Calu3 (cell line): Measurements from ENCODE around the gene SF3A2. TPM values are rescaled to one million over a fixed set of nuclear protein-coding genes. Genes with fewer than 3 reads are reported as not detected.
A peak's percentile ranks its signal among the peaks of the same experiment; 100 is the strongest.

ENCODE experiments used
- BruUV-seq: library from RNA; stranded (reverse); fragments of 400-500 nt; replicated peaks from 2 replicates; lab custom pipeline; 2021; lab: Mats Ljungman, UMichigan
- CTCF ChIA-PET: fragments of 300-600 bp; sonication (Branson Sonifier 250); formaldehyde crosslinking; loops from one replicate; lab custom pipeline; 2022; ENCODE audit warnings: antibody characterized with exemption; lab: Charles Lee
- DNase-seq: peaks from one replicate; pipeline ENCODE4 v3.0.0; 2022
- H3K27ac Mint-ChIP-seq: one replicate; pipeline ENCODE4 v1.8.0; 2022; ENCODE audit warnings: mixed read lengths; ENCODE audit not compliant: unreplicated experiment
- H3K27me3 Mint-ChIP-seq: one replicate; pipeline ENCODE4 v1.8.0; 2022; ENCODE audit warnings: mixed read lengths; ENCODE audit not compliant: unreplicated experiment
- H3K36me3 Mint-ChIP-seq: one replicate; pipeline ENCODE4 v1.8.0; 2022; ENCODE audit warnings: mild to moderate bottlenecking, moderate library complexity, mixed read lengths; ENCODE audit not compliant: insufficient read depth, unreplicated experiment
- H3K4me1 Mint-ChIP-seq: one replicate; pipeline ENCODE4 v1.8.0; 2022; ENCODE audit warnings: mild to moderate bottlenecking, low read depth, mixed read lengths; ENCODE audit not compliant: unreplicated experiment
- H3K4me3 Mint-ChIP-seq: one replicate; pipeline ENCODE4 v1.8.0; 2022; ENCODE audit warnings: mild to moderate bottlenecking, low read depth, moderate library complexity, mixed read lengths; ENCODE audit not compliant: unreplicated experiment
- H3K9me3 Mint-ChIP-seq: one replicate; pipeline ENCODE4 v1.8.0; 2022; ENCODE audit warnings: low read depth, mixed read lengths; ENCODE audit not compliant: unreplicated experiment
- CTCF ChIP-seq: fragments of 200-600 bp; IDR thresholded peaks from one replicate; pipeline ENCODE4 v1.8.0; 2022; ENCODE audit warnings: antibody characterized with exemption; ENCODE audit not compliant: unreplicated experiment
- intact Hi-C: fragments of 100-400 bp; cut with micrococcal nuclease; formaldehyde crosslinking; loops from one replicate; pipeline ENCODE4 v1.10.0; 2022; ENCODE audit not compliant: unreplicated experiment
- total RNA-seq: library from RNA; stranded (reverse); gene quantifications from 2 replicates; pipeline ENCODE4 v1.2.3, GENCODE V29; 2022

The SF3A2 gene
- total RNA-seq, 1 experiment from 2014 or later: 83.6 TPM

- TF ChIP-seq CTCF: no peak
- Mint-ChIP-seq H3K27me3 (no peaks in the 10 kb centered on the region), H3K4me3 (peak overlapping the region; percentile 78), H3K9me3 (no peaks in the 10 kb centered on the region), H3K27ac (no peak overlapping the region), H3K4me1 (peaks cover 19% of the 10 kb centered on the region), H3K36me3 (peaks cover 82% of the 10 kb centered on the region)
- no peak for DNase-seq
- intact Hi-C loops: loop anchor here (5.0 to 10.0 kb wide), 2 partner anchors 37 to 80 kb away; partner anchors contain the start of gene AP3D1
- BruUV-seq: TSS peak; percentile 57
- CTCF ChIA-PET: interaction anchor here (0.5 to 1.1 kb wide), 5 partner anchors 27 to 357 kb away, joined by 3 to 6 read pairs (median 4); no protein-coding TSS in a partner anchor
These were observed 1.6 kb upstream of the SF3A2 start for GRCh38 chr19:2234996-2235380.

GRCh38 chr19:2235381-2236063 is 1.1 kb upstream of the SF3A2 start:
- Mint-ChIP-seq H3K36me3 (peaks cover 82% of the 10 kb centered on the region), H3K4me1 (peaks cover 24% of the 10 kb centered on the region), H3K27me3 (no peaks in the 10 kb centered on the region), H3K27ac (no peak overlapping the region), H3K4me3 (peak overlapping the region; percentile 78), H3K9me3 (no peaks in the 10 kb centered on the region)
- no TSS peak for BruUV-seq
- CTCF ChIA-PET: interaction anchor here (0.5 to 1.1 kb wide), 4 partner anchors 27 to 80 kb away, joined by 3 to 6 read pairs (median 4); no protein-coding TSS in a partner anchor
- DNase-seq: peak; percentile 28
- intact Hi-C loops: loop anchor here (5.0 to 10.0 kb wide), 2 partner anchors 37 to 81 kb away; partner anchors contain the start of gene AP3D1
- no peak for TF ChIP-seq CTCF

DNA sequence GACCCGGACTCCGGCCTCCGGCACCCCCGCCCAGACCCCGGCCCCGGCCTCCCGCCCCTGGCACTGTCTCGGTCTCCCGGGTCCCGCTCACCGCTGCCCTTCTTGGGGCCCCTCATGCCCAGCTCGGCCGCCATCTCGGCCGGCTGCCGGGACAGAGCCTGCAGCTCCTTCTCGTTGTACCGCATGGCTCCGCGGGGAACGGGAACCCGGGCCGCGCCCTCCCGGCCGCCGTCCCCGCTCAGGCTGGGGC is 635 bp upstream of the SF3A2 start:
- BruUV-seq: no TSS peak
- Mint-ChIP-seq H3K27me3 (no peaks in the 10 kb centered on the region), H3K9me3 (no peaks in the 10 kb centered on the region), H3K4me3 (peak overlapping the region; percentile 78), H3K36me3 (peaks cover 78% of the 10 kb centered on the region), H3K27ac (peak overlapping the region; percentile 90), H3K4me1 (peaks cover 29% of the 10 kb centered on the region)
- intact Hi-C loops: loop anchor here (5.0 to 10.0 kb wide), 2 partner anchors 36 to 81 kb away; partner anchors contain the start of gene AP3D1
- CTCF ChIA-PET: interaction anchor here (0.8 to 1.1 kb wide), 3 partner anchors 26 to 80 kb away, joined by 4 to 6 read pairs (median 4); no protein-coding TSS in a partner anchor
- TF ChIP-seq CTCF: no peak
- DNase-seq: no peak

- Mint-ChIP-seq H3K27ac (peak overlapping the region; percentile 90), H3K9me3 (no peaks in the 10 kb centered on the region), H3K4me3 (peak overlapping the region; percentile 78), H3K4me1 (peaks cover 36% of the 10 kb centered on the region), H3K27me3 (no peaks in the 10 kb centered on the region), H3K36me3 (peaks cover 69% of the 10 kb centered on the region)
- intact Hi-C loops: loop anchor here (5.0 to 10.0 kb wide), 2 partner anchors 35 to 82 kb away; partner anchors contain the start of gene AP3D1
- CTCF ChIA-PET: interaction anchor here (1.1 kb wide), 1 partner anchor 81 kb away, joined by 3 read pairs; no protein-coding TSS in a partner anchor
- no peak for DNase-seq
- TSS peak; percentile 49 for BruUV-seq
- no peak for TF ChIP-seq CTCF
These were observed 636 bp downstream of the SF3A2 start for GRCh38 chr19:2237051-2237868.
